Psoas muscle (tissue), 8 donors: ENCODE measurements around the gene RTEL1. TPM values are rescaled to one million over a fixed set of nuclear protein-coding genes. Genes with fewer than 3 reads are reported as not detected.
"Not testable (repeated sequence)": the region's sequence is repeated elsewhere in the genome, so short reads cannot be mapped to it uniquely, and the experiment has no call there.

Source experiments
- ATAC-seq, 4 donors: fragments of 200-7000 bp; cut with Tn5 transposase; one replicate each; pipeline ENCODE4 v1.9.1; 2020; ENCODE audit warnings: moderate library complexity in 3 of 4, mild to moderate bottlenecking in 2 of 4
- DNase-seq, 2 donors: peaks; one replicate each; pipeline ENCODE4 v3.0.0-alpha.2; 2020
- H3K27ac ChIP-seq: fragments of 200-600 bp; one replicate; pipeline ENCODE4 v1.8.0; 2022
- H3K27me3 ChIP-seq, 3 donors: fragments of 200-600 bp in 1 of 3; one replicate each; pipeline versions ENCODE4 v1.6.1 to v1.8.0; 2013 to 2022; ENCODE audit warnings: low read length in 2 of 3, mild to moderate bottlenecking in 2 of 3, moderate library complexity in 1 of 3; ENCODE audit not compliant: insufficient read depth in 3 of 3
- H3K36me3 ChIP-seq, 2 donors: fragments of 200-600 bp in 1 of 2; one replicate each; pipeline versions ENCODE4 v1.6.1 to v1.8.0; 2013 to 2022; ENCODE audit warnings: low read depth in 1 of 2, mild to moderate bottlenecking in 1 of 2, moderate library complexity in 1 of 2; ENCODE audit not compliant: insufficient read depth in 1 of 2
- H3K4me1 ChIP-seq: fragments of 200-600 bp; one replicate; pipeline ENCODE4 v1.8.0; 2022
- H3K4me3 ChIP-seq: fragments of 200-600 bp; one replicate; pipeline ENCODE4 v1.8.0; 2022; ENCODE audit warnings: mild to moderate bottlenecking
- H3K9me3 ChIP-seq: fragments of 200-600 bp; one replicate; pipeline ENCODE4 v1.8.0; 2022
- WGBS, 3 donors: extraction: QIAGEN DNeasy Blood & Tissue Kit; methylation state at CpG; one replicate each; pipeline versions ENCODE4 v1.1.6 to v1.1.7; 2013; 5-methylcytosine and 5-hydroxymethylcytosine counted together
- intact Hi-C, 2 donors: fragments of 100-400 bp; cut with DNase I; formaldehyde crosslinking; loops; one replicate each; pipeline versions ENCODE4 v1.11.0 to v1.14.2; 2022
- polyA plus RNA-seq, 3 donors: library from polyadenylated mRNA; stranded (reverse); fragments of 200-250 nt; gene quantifications; one replicate each; pipeline ENCODE4 v1.2.3, GENCODE V29; 2013
- total RNA-seq, 4 donors: library from RNA; stranded (reverse); fragmentation: NEBNext Ultra II Directional in 2 of 4; extraction: Animal tissue kit (Norgen Biotek cat#: 25700) in 2 of 4; gene quantifications; one replicate each; pipeline versions ENCODE4 v1.2.1 to v1.2.4, GENCODE V29; 2021 to 2023
- TF ChIP-seq, protein P1 (sequence below): fragments of 200-600 bp; IDR thresholded peaks from one replicate; pipeline ENCODE4 v1.8.0; 2022; ENCODE audit warnings: antibody characterized with exemption
- donor health status: healthy with polysubstance abuse.
- donor health status: DM: no; HTN: no; CAD: no; lungs with moderate emphysema.
- donor health status: Bipolar disorder and iron deficiency.
- donor health status: healthy.
- donor health status: DM: yes; HTN: yes; CAD: no.
- donor health status: DM: no; HTN: no; CAD: no.
- donor health status: DM: no; HTN: no; CAD: no.
- donor health status: DM: yes; HTN: yes; CAD: no.

The RTEL1 gene
- total and polyA plus RNA-seq, 7 donors = 5.2 to 17.5 (median 9.2) TPM

DNA sequence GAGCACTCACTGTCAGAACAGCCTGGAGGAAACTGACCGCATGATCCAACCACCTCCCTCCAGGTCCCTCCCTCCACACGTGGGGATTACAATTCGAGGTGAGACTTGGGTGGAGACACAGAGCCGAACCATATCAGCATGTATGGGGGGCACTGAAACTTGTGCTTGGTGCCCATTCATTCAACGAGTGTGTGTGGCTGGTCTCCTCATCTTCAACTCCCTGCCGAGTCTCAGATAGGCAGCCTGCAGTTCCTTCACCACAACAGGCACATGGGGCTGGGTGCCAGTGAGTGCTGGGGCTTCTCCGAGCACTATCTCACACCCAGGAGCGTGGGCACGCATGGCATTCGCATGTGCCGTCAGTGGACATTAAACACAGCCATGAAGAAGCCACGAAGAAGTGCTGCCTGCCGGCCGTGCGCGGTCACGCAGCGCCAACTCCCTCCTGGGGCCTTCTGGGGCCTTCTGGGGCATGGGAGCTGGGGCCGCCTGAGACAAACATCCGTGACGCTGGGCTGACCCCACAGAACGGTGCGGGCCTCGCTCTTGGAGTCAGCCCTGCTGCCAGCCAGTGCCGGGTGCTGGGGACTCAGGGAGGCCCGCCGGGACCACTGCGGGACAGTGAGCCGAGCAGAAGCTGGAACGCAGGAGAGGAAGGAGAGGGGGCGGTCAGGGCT is 714 bp upstream of the RTEL1 start:
- TF ChIP-seq, protein P1, sequence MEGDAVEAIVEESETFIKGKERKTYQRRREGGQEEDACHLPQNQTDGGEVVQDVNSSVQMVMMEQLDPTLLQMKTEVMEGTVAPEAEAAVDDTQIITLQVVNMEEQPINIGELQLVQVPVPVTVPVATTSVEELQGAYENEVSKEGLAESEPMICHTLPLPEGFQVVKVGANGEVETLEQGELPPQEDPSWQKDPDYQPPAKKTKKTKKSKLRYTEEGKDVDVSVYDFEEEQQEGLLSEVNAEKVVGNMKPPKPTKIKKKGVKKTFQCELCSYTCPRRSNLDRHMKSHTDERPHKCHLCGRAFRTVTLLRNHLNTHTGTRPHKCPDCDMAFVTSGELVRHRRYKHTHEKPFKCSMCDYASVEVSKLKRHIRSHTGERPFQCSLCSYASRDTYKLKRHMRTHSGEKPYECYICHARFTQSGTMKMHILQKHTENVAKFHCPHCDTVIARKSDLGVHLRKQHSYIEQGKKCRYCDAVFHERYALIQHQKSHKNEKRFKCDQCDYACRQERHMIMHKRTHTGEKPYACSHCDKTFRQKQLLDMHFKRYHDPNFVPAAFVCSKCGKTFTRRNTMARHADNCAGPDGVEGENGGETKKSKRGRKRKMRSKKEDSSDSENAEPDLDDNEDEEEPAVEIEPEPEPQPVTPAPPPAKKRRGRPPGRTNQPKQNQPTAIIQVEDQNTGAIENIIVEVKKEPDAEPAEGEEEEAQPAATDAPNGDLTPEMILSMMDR = no peak
- Histone ChIP-seq H3K27ac (peak overlapping the region; percentile 93), H3K4me1 (peaks cover 13% of the 10 kb centered on the region), H3K9me3 (no peaks in the 10 kb centered on the region), H3K27me3 (peaks cover 0 to 13% (median 9%) of the 10 kb centered on the region in 3 donors), H3K4me3 (peak overlapping the region; percentile 81), H3K36me3 (peaks cover 3 to 13% of the 10 kb centered on the region in 2 donors)
- peak in 1 of 2 donors; percentile 63 for DNase-seq
- 27 to 33% (median 29%) methylated on average over 26 to 31 of the region's 31 CpGs for WGBS, 3 donors
- intact Hi-C loops = loop anchor here in 1 of 2 donors (2.0 kb wide), 1 partner anchor 15 kb away; no protein-coding TSS in a partner anchor
- ATAC-seq = peak; percentile 17 to 47 (median 22)

DNA sequence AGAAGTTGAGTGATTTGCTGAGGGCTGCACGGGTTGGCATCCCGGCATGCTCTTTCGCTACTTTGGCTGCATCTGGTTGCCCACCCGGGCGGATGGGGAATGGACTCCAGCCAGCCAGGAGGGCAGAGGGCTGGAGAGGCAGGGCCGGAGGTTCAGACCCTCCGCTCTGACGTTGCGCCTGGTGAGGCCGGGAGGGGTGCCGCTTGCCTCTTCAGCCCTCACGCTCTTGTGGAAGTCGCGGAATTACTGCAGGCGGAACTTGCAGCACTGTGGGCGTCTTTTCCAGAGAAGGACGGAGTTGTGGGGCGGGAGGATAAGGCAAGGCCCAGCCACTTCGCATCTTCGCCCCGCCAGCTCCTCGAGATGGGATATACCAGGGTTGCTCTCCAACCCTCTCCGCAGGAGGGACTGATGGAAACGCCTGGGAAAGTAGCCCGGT is 656 bp downstream of the RTEL1 start:
- Histone ChIP-seq H3K36me3 (peaks cover 8 to 26% of the 10 kb centered on the region in 2 donors), H3K9me3 (no peaks in the 10 kb centered on the region), H3K27me3 (peaks cover 0 to 4% (median 0%) of the 10 kb centered on the region in 3 donors), H3K4me1 (peaks cover 11% of the 10 kb centered on the region), H3K4me3 (peak overlapping the region; percentile 81), H3K27ac (peak overlapping the region; percentile 93)
- 1 to 2% (median 2%) methylated on average over 25 of the region's 25 CpGs for WGBS, 3 donors
- intact Hi-C loops = loop anchor here in 1 of 2 donors (2.0 kb wide), 1 partner anchor 50 kb away; the partner anchor contains the start of gene ZGPAT
- ATAC-seq (peak; percentile 4 to 35 (median 12)), DNase-seq (peak in 1 of 2 donors; percentile 77)
- TF ChIP-seq, protein P1 = no peak

DNA sequence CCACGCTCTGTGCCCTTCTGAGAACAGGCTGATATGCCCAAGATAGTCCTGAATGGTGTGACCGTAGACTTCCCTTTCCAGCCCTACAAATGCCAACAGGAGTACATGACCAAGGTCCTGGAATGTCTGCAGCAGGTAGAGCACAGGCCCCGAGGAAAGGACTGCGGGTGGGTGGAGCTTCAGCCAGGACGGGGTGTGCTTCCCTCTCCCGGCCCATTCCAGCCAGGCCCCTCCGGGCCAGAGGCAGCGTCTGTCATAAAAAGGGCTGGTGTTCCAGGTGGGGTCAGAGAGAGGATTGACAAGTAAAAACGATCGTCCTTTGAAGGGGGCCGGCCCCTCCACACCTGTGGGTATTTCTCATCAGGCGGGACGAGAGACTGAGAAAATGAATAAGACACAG is 1.3 kb downstream of the RTEL1 start:
- DNase-seq = no peak
- intact Hi-C loops = loop anchor here in 1 of 2 donors (2.0 kb wide), 1 partner anchor 49 kb away; the partner anchor contains the start of gene ZGPAT

DNA sequence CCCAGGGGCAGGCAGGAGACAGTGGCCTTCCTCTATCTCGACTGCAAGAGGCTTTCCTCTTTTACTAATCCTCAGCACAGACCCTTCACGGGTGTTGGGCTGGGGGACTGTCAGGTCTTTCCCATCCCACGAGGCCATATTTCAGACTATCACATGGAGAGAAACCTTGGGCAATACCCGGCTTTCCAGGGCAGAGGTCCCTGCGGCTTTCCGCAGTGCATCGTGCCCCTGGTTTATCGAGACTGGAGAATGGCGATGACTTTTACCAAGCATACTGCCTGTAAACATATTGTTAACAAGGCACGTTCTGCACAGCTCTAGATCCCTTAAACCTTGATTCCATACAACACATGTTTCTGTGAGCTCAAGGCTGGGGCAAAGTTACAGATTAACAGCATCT is 2.1 kb downstream of the RTEL1 start:
- intact Hi-C loops = loop anchor here in 1 of 2 donors (5.0 kb wide), 1 partner anchor 42 kb away; no protein-coding TSS in a partner anchor
- Histone ChIP-seq H3K36me3 (peaks cover 8 to 39% of the 10 kb centered on the region in 2 donors), H3K4me1 (peaks cover 11% of the 10 kb centered on the region)
- not testable (repeated sequence) for H3K27ac ChIP-seq, H3K4me3 ChIP-seq, H3K27me3 ChIP-seq, DNase-seq, ATAC-seq, H3K9me3 ChIP-seq
- 80 to 91% (median 85%) methylated on average over 10 of the region's 10 CpGs for WGBS, 3 donors

More for the DNA sequence above, 1.3 kb downstream of the RTEL1 start:
- TF ChIP-seq, protein P1 = no peak
- 59 to 69% (median 66%) methylated on average over 12 to 13 of the region's 13 CpGs for WGBS, 3 donors
- Histone ChIP-seq H3K27ac (peak overlapping the region; percentile 93), H3K27me3 (no peaks in the 10 kb centered on the region), H3K4me1 (peaks cover 11% of the 10 kb centered on the region), H3K36me3 (peaks cover 8 to 32% of the 10 kb centered on the region in 2 donors), H3K4me3 (peak overlapping the region; percentile 81), H3K9me3 (no peaks in the 10 kb centered on the region)
- no peak for ATAC-seq

DNA sequence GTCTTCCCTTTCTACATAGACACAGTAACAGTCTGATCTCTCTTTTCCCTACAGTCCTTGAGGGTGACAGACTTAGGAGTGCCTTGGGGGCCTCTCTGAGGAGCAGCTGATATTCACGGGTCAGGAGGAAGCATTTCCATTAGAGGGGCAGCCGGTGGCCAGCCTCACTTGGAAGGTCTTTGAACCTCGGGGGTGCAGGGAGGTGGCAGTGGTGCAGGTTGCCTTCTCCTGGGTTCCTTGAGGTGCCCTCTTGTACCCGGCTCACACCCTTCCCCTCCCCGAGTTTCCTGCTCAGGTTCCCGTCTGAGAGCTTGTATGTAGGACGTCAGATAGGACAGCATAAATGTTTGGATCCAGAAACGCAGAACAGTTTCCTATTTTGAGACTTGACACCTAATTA is 2.5 kb downstream of the RTEL1 start:
- intact Hi-C loops = loop anchor here in 1 of 2 donors (5.0 kb wide), 1 partner anchor 42 kb away; no protein-coding TSS in a partner anchor
- H3K4me1 ChIP-seq = peaks cover 11% of the 10 kb centered on the region
- no peaks in the 10 kb centered on the region for H3K9me3 ChIP-seq
- H3K4me3 ChIP-seq = no peak overlapping the region
- 83 to 91% (median 83%) methylated on average over 8 of the region's 8 CpGs for WGBS, 3 donors
- no peaks in the 10 kb centered on the region for H3K27me3 ChIP-seq
- ATAC-seq (no peak), DNase-seq (no peak)
- TF ChIP-seq, protein P1 = no peak
- H3K27ac ChIP-seq = no peak overlapping the region
- H3K36me3 ChIP-seq = peaks cover 8 to 40% of the 10 kb centered on the region in 2 donors
